ENCODE results near the gene GPN1.
"Not testable (repeated sequence)": the region's sequence is repeated elsewhere in the genome, so short reads cannot be mapped to it uniquely, and the experiment has no call there.

The GPN1 gene

GRCh38 chr2:27628767-27629709 is at the start of gene GPN1, which contains the start of gene CCDC121:
Gene GPN1, plus strand, starts transcription at chr2:27629050. Its CDS starts 9 bp downstream, at chr2:27629059.
Gene CCDC121, minus strand, starts transcription at chr2:27629012. Its CDS starts 1,213 bp downstream, at chr2:27627799.
- peak; percentile 78 to 84 for DNase-seq (ENCODE audit: low read depth in 2 of 2)

- no peak for DNase-seq (ENCODE audit: low read depth in 2 of 2)
Observed at GRCh38 chr2:27581417-27582128, 47.3 kb upstream of the GPN1 start.

GRCh38 chr2:27582129-27582694 is 46.6 kb upstream of the GPN1 start:
- DNase-seq (ENCODE audit: low read depth in 2 of 2) = no peak

DNA sequence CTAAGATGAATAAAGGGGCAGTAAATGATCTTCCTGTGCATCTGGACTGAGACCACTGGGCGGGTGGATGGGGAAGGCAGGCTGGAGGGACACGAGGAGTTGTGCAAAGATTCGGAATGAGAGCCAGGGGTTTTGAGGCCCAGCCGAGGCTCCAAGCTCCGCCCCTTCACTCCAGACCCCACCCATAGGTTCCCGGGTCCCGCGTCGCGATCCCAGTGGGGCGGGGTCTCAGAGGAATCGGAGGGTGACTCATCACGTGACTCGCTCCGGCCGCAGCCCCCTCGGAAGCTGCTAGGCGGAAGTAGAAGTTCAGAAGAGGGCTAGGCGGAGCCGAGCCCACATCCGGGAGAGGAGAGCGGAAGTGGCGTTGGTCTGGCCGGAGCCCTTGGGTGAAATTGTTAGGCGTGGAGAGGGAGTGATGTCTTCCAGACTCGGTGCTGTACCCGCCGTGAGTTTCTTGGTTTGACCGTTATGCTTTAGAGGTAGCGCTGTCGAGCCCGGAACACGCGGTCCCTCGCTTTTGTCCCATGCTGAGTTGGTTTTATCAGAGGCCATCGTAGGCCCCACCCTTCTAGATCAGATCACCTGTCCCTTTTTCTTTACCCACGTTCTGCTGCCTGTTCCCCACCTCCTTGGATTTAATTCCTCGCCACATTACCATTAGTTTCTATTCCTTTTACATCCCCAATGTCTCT is 46.0 kb upstream of the GPN1 start, which contains the start of gene ZNF512:
ZNF512 (plus strand) TSS at position 348 of the 695 bp plus-strand sequence; CDS start at position 419, 71 bp downstream.
- DNase-seq (ENCODE audit: low read depth in 2 of 2) = peak; percentile 43 to 52

- DNase-seq (ENCODE audit: low read depth in 2 of 2) = no peak
Observed at GRCh38 chr2:27583390-27583915, 45.4 kb upstream of the GPN1 start.

DNA sequence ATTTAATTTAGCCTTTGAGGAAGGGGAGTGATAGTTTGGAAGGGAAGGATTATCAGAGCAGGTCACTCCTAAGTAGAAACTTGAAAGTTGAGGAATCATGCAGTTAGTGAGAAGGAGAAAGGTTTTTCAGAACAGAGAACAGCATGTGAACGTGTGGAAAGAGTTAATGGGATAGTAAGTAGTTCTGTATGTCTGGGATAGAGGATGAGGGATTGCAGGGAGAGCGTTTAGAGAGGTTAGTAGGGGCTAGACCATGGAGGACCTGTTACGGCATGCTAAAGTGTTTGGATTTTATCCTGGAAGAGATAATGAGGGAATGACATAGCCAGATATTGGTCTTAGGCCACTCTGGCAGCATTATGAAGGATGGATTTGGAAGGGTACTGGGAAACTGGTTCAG is 44.3 kb upstream of the GPN1 start:
- DNase-seq (ENCODE audit: low read depth in 2 of 2) = no peak

DNA sequence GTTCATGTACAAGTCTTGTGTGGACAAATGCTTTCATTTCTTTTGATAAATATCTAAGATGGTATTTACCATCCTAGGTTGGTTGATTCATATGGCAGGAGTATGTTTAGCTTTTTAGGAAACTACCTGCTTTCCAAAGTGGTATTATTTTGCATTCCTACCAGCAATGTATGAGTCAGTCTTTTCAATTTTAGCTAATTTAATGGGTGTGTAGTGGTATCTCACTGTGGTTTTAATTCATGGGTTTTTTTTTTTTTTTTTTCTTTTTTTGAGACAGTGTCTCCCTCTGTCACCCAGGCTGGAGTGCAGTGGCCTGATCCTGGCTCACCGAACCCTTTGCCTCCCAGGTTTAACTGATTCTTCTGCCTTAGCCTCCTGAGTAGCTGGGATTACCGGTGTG is 41.8 kb upstream of the GPN1 start:
- DNase-seq (ENCODE audit: low read depth in 2 of 2) = no peak

DNA sequence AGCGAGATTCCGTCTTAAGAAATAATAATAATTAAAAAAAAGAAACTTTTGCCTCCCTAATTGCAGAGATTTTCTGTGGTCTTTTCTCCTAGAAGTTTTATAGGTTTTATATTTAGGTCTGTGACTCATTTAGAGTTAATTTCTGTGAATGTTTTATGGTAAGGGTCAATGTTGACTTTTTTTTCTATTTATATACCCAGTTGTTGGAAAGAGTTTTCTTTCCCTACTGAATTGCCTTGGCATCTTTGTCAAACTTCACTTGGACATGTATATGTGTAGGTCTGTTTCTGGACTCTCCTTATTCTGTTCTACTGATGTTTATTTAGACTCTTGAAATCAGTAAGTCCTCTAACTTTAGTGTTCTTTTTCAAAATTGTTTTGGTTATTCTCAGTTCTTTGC is 40.5 kb upstream of the GPN1 start:
- DNase-seq (ENCODE audit: low read depth in 2 of 2) = no peak

DNA sequence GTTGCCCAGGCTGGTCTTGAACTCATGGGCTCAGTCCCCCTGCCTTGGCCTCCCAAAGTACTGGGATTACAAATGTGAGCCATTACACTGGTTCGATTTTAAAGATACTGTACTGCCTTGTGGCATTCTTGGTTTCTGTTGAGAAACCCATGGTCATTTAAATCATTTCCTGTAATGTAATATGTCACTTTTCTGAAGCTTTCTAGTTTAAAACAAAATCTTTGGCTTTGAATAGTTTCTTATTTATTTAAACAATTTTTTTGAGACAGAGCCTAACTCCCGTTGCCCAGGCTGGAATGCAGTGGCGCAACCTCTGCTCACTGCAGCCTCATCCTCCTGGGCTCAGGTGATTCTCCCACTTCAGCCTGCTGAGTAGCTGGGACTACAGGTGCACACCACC is 37.1 kb upstream of the GPN1 start:
- DNase-seq (ENCODE audit: low read depth in 2 of 2) = no peak

DNA sequence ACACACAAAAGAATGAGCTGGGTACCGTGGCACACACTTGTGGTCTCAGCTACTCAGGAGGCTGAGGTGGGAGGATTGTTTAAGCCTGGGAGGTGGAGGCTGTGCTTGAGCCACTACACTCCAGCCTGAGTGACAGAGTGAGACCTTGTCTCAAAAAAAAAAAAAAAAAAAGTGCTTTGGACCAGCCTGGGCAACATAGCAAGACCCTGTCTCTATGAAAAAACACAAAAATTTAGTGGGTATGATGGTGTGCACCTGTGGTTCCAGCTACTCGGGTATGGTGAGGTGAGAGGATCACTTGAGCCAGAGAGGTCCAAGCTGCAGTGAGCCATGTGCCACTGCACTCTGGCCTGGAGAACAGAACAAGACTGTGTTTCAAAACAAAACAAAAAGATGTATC is 35.6 kb upstream of the GPN1 start:
- no peak for DNase-seq (ENCODE audit: low read depth in 2 of 2)

DNA sequence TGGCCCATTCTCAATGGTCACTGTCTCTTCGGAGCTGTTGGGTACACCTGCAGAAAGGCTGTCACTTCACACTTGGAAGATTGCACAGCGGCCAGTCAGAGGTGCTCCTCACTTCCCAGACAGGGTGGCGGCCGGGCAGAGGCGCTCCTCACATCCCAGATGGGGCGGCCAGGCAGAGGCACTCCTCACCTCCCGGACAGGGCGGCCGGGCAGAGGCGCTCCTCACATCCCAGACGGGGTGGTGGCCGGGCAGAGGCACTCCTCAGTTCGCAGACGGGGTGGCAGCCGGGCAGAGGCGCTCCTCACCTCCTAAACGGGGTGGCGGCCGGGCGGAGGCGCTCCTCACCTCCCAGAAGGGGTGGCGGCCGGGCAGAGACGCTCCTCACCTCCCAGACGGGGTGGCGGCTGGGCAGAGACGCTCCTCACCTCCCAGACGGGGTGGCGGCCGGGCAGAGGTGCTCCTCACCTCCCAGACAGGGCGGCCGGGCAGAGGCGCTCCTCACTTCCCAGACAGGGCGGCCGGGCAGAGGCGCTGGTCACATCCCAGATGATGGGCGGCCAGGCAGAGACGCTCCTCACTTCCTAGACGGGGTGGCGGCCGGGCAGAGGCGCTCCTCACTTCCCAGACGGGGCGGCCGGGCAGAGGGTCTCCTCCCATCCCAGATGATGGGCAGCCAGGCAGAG is 34.7 kb upstream of the GPN1 start:
- not testable (repeated sequence) for DNase-seq (ENCODE audit: low read depth in 2 of 2)

- not testable (repeated sequence) for DNase-seq (ENCODE audit: low read depth in 2 of 2)
Observed at GRCh38 chr2:27595412-27595811, 33.4 kb upstream of the GPN1 start.

GRCh38 chr2:27596627-27597026 is 32.2 kb upstream of the GPN1 start:
- no peak for DNase-seq (ENCODE audit: low read depth in 2 of 2)

- no peak for DNase-seq (ENCODE audit: low read depth in 2 of 2)
Observed at GRCh38 chr2:27606611-27607010, 22.2 kb upstream of the GPN1 start.

DNA sequence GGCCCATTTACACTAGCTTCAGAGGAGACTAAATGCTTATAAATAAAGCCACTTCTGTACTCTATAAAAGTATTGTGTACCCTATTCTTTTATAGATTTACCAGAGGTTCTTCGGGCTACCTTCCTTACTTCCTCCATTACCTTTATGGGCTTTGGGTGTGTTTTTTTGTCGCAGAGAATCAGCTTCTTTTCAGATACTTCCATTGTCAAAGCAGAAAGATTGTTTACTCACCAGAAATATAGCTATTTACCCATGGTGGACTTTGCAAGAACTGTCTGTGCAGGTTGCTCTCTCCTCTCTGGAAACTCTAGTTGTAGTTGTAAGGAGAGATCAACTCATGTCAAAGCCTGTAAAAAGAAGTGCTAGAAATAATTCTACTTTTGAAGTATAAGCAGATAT is 14.9 kb upstream of the GPN1 start:
- DNase-seq (ENCODE audit: low read depth in 2 of 2) = no peak

DNA sequence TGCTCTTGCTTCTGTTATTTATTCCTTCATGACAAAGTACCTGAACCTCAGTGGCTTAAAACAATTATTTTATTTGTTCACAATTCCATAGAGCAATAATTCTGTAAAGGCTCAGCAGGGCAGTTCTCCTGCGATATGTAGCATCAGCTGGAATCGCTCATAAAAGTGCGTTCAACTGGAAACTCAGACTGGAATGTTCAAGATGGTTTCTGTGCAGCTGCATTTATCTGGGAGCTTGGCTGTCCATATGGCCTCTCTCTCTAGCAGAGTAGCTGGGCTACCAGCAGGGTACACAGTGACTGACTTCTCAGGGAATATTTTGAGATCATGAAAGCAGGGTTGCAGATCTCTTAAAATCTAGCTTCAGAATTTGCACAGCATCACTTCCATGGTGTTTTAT is 13.5 kb upstream of the GPN1 start:
- no peak for DNase-seq (ENCODE audit: low read depth in 2 of 2)

DNA sequence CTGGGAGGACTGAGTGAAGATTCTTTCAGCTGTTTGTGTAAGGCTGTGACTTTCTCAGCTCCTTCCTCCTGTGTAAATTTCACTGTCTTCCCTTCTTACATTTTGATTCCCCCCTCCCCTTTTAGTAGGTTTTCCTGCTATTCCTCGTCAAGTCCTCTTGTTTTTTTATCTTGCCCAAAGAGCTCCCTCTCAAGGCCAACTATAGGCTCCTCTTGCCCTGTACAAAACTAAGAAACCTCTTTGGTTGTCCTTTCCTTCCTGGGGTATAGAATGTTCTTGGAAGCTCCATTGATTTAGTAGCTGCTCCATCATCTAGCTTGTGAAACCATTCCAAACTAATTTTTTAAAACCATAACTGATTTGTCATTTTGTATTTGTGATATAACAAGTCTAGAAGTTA is 7.3 kb upstream of the GPN1 start:
- DNase-seq (ENCODE audit: low read depth in 2 of 2) = no peak

GRCh38 chr2:27622921-27623384 is 5.9 kb upstream of the GPN1 start:
- DNase-seq (ENCODE audit: low read depth in 2 of 2) = no peak

DNA sequence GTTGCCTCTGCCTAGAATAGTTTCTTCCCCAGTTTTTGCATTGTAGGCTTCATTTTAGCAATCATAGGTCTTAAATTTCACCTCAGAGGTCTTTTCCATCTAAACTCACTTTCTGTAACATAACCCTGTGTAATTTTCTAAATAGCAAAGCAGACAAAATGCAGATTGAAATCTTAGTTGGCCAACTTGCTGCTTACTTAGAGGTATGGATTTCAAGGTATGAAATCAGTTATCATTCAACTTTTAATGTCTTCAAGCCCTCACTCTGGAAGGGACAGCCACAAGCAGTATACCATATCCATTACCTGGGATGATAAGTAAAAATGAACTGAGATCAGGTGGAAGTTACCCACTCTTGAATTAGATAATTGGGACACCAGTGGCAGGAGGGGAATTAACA is 3.9 kb upstream of the GPN1 start:
- no peak for DNase-seq (ENCODE audit: low read depth in 2 of 2)

- DNase-seq (ENCODE audit: low read depth in 2 of 2) = not testable (repeated sequence)
Observed at GRCh38 chr2:27626323-27626722, 2.5 kb upstream of the GPN1 start.

GRCh38 chr2:27626921-27627320 is 1.9 kb upstream of the GPN1 start:
- not testable (repeated sequence) for DNase-seq (ENCODE audit: low read depth in 2 of 2)
